Stimulated activated CD8-positive, alpha-beta memory T cell treated with anti-CD3 and anti-CD28 coated beads, Interleukin-12 subunit alpha, Interleukin-12 subunit beta, amount 100 ng/mL, for 4 hours (primary cell): ENCODE measurements around the gene MS4A7.

Experiments
- DNase-seq: peaks from one replicate; pipeline ENCODE4 v3.0.0-alpha.2; 2020; ENCODE audit warnings: low read depth

The MS4A7 gene

DNA sequence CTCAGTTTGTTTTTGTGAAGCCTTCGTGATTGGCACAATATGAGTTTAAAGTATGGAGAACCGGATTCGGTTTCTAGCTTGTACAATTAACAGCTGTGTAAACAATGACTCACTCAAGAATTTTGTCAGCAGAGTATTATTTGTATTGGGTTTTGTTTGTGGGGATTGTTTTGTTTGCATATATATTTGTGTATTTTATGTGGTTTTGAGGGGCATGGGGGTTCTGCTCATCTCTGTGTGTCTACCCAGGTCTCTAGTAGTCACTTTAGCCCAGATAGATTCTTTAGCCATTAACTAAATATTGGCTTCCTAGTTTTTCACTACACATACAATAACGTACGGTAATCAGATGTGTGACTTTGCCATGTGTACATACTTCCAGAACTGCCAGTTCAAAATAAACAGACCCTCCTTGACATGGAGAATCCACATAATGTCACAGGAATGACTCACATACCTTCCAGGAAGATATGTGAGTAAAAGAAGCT, 7.5 kb upstream of the MS4A7 start:
- no peak for DNase-seq

DNA sequence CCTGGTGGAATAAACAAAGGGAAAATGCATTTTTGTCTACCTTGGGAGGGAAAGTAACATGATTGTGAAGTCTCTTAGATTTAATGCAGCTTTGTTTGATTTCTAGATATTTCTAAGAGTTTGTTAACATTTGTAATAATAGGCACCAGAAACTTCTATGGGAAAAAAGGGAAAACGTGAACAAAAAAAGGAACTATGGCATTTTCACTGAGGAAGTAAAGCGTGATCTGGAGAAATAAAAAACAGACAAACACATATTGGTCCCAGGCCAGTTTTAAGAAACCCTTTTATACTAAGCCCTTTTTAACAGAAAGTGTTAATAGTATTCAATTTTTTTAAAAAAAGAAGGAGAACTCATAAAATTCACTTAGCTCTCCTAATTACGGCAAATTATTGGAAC, 6.9 kb upstream of the MS4A7 start:
- no peak for DNase-seq

DNA sequence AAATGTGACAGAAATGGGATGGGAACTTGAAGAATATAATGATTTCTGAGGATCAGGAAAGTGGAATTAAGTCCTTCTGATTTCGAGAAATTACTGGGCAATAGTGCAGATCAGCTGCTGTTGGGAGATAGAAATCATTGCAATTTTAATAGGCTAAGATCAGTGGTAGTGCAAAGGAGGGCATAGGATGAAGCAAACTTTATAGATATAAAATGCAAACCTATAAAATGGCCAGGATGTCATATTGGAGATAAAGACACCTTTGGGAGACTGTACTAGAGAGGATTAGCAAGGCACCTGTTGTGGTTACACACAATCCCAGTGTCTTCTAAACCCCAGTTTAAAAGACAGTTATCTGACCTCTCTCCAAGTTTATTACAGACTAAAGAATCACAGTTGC, 6.5 kb upstream of the MS4A7 start:
- no peak for DNase-seq

DNA sequence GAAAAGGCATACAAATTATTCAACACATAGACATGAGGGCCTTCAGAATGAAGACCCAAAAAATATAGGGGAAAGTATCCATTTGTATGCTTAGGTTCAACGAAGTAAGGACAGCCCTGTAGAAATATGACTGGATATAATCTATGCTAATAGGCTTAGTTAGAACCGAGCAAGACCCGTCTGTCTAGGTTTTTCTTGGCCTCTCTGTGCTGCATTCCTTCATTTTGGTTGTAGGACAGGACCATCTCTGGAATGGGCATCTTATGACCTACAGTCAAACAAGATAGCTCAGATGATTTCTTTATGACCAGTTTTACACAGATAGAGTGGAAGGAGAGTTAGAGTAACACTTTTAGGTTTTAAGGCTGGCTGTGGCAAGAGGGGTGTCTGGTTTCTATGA, 5.6 kb upstream of the MS4A7 start:
- DNase-seq, result no peak

DNA sequence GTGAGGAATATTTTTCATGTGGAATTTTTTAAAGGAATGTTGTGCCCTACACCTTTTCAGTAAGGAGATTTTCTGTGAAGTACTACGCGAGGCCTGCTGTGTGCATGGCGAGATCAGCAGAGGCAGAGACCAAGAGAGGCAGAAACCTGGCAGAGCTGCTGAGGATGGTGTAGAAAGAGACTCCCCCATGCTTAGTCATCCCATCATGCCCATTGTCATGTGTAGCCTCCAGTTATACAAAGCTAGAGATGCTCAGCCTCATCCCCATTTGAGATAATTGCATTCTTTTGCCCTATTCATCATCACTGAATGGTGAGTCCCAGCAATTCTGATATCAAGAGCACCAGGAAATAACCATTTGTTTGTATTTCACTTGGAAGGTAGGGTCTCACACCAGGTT, 3.0 kb upstream of the MS4A7 start:
- DNase-seq, result no peak

DNA sequence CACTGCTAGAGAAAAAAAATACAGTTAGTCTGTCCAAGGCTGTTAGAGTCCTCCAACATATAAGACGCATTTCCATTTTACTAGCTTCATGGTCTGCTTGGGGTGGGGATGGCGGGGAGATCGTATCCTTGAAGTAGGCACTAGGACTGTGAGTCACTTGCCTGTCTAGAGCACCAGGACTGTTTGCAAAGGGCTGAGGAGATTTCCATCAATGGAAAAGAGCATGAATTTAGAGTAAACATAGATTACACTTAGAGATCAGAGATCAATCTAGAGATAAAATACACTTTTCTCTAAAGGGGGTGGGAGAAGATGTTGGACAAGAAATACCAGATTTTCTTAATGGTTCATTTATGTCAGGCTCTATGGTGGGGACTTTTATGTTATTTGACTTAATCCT, 1.7 kb upstream of the MS4A7 start:
- no peak for DNase-seq

DNA sequence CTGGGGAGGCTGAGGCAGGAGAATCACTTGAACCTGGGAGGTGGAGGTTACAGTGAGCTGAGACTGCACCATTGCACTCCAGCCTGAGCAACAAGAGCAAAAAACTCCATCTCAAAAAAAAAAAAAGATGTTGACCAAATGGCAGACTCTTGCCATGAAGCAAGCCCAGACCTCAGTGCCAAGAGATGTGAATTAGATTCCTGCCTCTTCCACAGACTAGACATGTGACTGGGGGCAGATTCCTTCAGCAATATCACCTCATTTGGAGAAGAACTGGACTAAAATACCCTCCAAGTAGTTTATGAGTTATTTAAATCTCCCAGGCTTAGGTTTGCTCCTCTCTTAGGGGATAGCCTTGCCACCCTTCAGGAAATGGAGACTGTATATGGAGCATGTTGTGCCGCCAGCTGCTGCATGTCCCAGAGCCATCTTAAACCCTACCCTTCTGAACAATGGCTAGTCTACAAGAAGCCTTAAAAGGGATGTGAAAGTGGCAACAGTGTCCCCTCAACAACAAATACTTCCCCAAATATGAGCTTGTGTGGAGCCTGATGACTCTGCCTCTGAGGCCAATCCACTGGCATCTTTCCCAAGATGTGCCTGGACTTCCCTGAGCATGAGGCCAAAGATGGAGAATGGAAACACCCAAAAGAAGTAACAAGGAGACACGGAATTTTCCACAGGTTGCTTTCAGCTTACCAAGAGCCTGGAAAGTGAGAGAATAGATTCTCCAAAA, 763 bp upstream of the MS4A7 start:
- no peak for DNase-seq

DNA sequence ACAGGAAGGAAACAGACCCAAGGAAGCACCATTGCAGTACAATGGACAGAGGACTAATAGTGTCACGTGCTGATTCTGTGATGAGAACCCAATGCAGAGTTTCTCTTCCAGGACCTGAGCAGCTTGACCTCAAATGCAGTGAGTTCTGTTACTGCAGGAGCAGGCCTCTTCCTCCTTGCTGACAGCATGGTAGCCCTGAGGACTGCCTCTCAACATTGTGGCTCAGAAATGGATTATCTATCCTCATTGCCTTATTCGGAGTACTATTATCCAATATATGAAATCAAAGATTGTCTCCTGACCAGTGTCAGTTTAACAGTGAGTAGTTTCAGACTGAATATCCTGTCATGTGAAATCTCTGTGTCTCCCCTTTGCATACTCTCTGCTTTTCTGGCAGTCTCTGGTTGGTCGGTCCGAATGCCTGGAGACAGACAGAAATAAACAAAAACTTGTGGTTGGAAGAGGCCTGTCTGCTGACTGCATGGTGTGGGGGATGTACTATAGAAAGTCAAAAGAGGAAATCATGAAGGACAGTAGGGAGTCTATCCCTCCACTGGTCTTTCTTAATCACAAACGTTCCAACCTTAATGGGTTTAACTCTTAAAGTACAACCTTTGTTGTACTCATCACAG, 11.1 kb downstream of the MS4A7 start:
- no peak for DNase-seq

DNA sequence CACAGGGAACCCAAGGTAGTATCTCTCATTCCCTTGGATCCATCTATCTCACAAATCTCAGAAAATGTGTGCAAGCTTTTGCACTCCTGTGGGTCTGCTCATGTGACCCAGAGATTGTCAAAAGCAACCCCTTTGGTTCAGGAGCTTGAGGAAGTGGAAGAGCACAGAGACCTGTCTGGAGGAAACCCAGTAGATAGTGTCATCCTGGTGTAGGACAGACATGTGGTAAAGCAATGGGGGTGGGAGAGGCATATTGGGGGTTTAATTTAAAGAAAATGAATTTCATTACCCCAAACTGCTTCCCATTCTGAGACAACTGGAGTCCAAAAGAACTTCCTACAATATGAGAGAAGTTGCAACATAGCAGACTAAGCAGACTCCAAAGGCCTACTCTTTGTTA, 12.1 kb downstream of the MS4A7 start:
- no peak for DNase-seq

DNA sequence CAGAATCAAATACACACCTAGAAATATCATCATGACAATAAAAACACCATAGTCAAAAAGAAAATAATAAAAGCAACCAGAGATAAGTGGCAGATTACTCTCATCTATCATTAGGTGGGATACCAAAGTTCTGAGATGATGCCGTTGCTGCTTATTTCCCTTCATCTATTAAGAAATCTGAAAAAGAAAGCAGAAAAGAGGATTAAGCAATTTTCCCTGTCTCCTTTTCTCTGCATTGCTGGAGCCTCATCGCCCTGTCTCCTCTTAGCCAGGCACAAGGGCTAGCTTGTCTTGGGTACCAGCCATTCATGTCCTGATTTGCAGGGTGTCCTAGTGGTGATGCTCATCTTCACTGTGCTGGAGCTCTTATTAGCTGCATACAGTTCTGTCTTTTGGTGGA, 14.0 kb downstream of the MS4A7 start:
- no peak for DNase-seq

DNA sequence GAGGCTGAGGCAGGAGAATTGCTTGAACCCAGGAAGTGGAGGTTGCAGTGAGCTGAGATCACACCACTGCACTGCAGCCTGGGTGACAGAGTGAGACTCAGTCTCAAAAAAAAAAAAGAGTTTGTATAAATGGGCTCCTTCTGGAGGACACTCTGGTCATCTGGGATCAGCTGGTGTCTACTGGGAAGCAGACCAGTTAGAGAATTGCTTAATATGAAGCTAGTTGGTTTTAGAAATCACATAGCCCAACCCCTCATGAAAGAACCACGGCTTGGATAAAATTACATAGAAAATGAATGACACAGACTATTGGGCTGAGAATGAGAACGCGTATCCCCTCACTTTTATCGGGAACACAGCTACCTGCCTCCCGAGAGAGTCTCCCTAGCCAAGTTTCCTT, 14.7 kb downstream of the MS4A7 start:
- no peak for DNase-seq

DNA sequence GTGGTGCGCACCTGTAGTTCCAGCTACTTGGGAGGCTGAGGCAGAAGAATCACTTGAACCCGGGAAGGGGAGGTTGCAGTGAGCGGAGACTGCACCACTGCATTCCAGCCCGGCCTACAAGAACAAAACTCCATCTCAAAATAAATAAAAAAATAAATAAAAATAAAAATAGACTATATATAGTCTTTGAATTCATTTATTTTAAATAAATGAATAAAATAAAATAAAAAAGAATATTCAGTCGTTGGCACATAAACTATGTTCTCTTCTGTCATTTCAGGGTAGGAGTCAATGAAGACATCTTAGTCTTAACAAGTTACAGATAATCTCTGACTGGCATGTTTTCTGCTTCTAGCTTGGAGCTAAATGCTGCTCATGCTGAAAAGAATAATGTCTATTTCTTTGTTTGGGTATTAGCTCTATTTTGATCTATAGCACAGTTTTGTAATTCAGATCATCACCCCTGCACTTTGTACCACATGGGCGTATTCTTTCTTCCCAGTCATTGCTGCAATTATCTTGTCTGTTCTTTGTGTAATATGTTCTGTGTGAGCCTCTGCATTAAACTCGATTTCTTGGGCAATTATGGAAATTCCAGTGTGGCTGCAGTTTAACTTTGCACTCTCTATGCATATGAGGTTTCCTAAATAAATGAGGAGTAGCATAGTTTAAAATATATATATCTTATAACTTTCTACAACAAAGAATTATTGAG, 16.5 kb downstream of the MS4A7 start:
- no peak for DNase-seq

DNA sequence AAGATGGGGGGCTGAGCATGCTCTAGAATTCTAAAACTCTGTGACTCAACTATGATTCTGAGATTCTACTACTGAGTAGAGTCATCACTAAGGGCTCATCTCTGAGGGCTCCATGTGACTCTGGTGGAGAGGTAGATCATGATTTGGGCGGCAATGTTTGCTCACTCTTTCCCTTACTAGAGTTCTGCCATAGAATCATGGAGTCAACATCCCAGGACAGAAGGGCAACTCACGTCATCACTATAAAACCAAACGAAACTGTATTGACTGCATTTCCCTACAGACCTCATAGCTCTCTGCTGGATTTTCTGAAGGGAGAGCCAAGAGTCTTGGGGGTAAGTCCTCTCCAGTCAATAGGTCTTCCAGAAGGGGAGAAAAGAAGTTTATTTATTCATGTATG, 18.1 kb downstream of the MS4A7 start, which contains the start of gene MS4A14:
TSS of gene MS4A14 (plus strand) at position 78 of the 400 bp plus-strand sequence. CDS start at position 198, 120 bp downstream.
- DNase-seq, result no peak

DNA sequence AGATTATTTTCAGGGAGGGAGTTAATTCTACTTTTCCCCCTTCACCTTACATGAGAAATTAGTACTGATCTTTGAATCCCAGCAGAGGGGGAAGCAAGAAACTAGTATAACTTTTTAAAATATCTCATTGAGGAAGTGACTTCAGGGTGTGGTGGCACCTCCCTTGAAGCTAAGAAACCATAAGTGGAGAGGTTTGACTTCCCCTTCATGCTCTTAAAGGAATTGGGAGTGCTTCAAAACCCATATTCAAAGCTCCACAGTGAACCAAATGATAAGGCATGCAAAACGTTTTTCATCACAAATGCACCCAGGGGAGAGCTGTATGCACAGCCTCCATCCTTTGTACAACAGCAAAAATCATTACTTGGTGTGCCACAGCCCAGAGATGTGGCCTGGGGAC, 18.5 kb downstream of the MS4A7 start:
- DNase-seq, result no peak

DNA sequence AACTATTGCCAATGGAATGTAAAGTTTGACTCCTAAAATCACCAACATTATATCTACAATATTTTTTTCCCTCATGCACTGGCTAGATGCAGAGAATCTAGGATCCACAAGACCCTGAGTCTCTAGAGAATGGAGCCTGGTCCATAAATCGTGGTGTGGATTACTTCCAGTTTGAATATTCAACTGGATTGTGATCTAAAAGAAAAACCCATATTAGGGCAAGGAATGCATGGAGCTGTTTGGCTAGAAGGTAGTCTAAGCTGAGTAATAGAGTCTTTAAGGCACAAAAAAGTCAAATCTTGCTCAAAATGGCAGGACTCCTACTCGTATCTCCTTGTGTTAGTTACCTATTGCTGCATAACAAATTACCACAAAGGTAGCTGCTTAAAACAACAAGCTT, 41.7 kb downstream of the MS4A7 start:
- no peak for DNase-seq

DNA sequence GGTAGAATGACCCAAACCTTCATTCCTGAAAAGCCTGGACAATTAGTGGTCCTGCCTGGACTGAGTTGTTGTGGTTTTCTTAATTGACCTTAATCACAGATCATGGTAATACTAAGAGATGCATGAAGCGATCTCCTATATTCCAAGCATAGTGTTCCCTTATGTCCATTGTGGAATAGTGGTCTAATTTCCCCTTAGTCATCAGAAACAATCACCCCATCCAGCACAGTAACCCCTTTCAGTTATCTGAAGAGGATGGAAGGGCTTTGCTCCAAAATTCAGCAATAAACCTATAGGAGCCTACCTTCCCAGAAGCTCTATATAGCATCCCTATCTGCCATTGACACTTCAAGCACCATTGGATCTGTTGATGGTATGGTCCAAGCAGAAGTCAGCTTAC, 44.3 kb downstream of the MS4A7 start:
- no peak for DNase-seq

DNA sequence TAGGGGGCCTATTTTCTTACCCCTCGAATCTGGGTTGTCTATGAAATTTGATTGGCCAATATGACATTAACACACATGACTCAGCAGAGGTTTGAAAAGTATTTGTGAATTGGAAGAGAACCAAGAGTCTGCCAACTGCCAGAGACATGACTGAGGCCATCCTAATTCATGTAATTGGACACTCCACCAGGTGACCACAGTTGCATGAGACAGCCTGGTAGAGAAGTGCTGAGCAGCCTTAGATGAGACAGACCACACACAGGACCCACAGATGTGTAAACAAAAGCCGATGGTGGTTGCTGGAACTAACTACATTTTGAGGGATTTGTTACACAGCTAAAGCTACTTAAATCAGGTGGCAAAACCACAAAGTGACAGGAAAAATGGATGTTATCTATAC, 50.2 kb downstream of the MS4A7 start:
- no peak for DNase-seq

DNA sequence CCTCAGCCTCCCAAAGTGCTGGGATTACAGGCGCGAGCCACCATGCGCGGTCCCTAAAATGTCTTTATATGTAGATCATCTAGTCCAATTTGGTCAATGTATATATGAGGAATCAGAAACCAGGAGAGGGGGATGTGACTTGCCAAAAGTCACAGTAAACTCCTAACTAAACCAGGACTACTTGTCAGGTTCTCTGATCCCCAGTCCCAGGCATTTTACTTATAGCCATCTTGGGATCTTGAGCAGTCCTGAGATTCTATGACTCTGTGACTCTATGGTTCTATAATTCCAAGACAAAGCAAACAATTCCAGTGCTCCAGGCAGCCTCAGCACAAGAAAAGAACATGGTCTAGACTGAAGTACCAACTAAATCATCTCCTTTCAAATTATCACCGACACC, 50.9 kb downstream of the MS4A7 start, which contains the start of gene MS4A5:
TSS of gene MS4A5 (plus strand) at position 301 of the 400 bp plus-strand sequence. CDS start 103 bp downstream, outside the sequence.
- no peak for DNase-seq

DNA sequence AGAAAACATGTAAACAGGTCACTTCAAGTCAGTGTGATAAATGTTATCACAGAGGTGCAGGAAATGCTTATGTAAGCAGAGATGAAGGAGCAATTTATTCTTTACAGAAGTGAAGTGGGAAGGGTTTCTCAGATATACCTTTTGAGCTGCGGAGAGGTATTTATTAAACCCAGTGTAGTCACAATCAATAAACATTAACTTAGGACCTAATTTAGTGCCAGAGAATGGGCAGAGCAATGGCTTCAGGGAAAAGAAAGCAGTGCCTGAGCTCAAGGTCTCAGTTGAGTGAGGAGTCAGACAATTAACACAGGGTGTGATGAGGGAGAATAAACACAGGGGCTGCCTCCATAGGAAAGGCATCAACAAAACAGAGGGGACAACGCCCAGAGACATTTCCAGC, 52.9 kb downstream of the MS4A7 start:
- DNase-seq, result no peak

DNA sequence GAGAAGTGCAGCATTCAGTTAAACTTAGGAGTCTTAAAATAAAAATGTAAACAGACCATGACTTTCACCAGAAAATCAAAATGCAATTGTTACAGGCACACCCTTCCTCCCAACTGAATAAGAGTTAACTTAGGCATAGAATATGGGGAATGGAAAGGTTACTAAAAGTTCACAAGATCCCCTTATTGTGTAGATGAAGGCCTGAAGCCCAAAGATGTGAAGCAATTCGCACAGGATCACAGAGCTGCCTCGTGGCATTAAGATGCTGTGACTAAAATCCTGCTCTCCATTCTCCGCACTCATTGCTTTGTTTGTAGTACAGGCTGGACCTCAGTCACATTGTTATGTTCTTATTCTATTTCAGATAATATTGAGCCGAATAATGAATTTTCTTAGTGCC, 55.1 kb downstream of the MS4A7 start:
- no peak for DNase-seq
